RWPE1 (cell line): ENCODE results near the gene SND1.

ENCODE experiments used
- CTCF ChIA-PET: fragments of 350-600 bp; sonication (Branson Sonifier 250); formaldehyde crosslinking; extraction: SDS; loops from one replicate; lab custom pipeline; 2021; lab: Yijun Ruan, JAX
- POLR2A ChIA-PET: fragments of 400-600 bp; formaldehyde crosslinking; extraction: SDS; loops from one replicate; lab custom pipeline; 2020; ENCODE audit warnings: antibody characterized with exemption; ENCODE audit not compliant: low non-redundant PET; lab: Yijun Ruan, JAX
- DNase-seq: peaks from one replicate; pipeline ENCODE4 v3.0.0; 2012; ENCODE audit warnings: low spot score
- H3K27ac ChIP-seq: fragments of 450-650 bp; 2 replicates; pipeline ENCODE4 v1.5.1; 2017
- CTCF ChIP-seq: fragments of 450-650 bp; conservative IDR thresholded peaks from 2 replicates; pipeline ENCODE4 v1.5.1; 2017; ENCODE audit warnings: low read depth, mild to moderate bottlenecking

Gene SND1

GRCh38 chr7:127678947-127679346, 27.0 kb downstream of the SND1 start:
- POLR2A ChIA-PET, result no interaction called here
- DNase-seq, result no peak
- H3K27ac ChIP-seq, result no peak overlapping the region
- TF ChIP-seq CTCF, result no peak
- CTCF ChIA-PET, result interaction anchor here (0.6 kb wide), 1 partner anchor 48 kb away, joined by 3 read pairs; no protein-coding TSS in a partner anchor

GRCh38 chr7:127680983-127681382, 29.0 kb downstream of the SND1 start:
- no peak for TF ChIP-seq CTCF
- ChIA-PET CTCF (no interaction called here), POLR2A (no interaction called here)
- H3K27ac ChIP-seq, result no peak overlapping the region
- DNase-seq, result no peak

- no peak for TF ChIP-seq CTCF
- ChIA-PET CTCF (no interaction called here), POLR2A (no interaction called here)
- no peak overlapping the region for H3K27ac ChIP-seq
- DNase-seq, result no peak
Measured at GRCh38 chr7:127682140-127682539, 30.1 kb downstream of the SND1 start.

GRCh38 chr7:127683776-127684681, 32.0 kb downstream of the SND1 start:
- no peak overlapping the region for H3K27ac ChIP-seq
- TF ChIP-seq CTCF, result no peak
- POLR2A ChIA-PET, result no interaction called here
- no peak for DNase-seq
- CTCF ChIA-PET, result no interaction called here

GRCh38 chr7:127689194-127689772, 37.3 kb downstream of the SND1 start:
- no peak for TF ChIP-seq CTCF
- H3K27ac ChIP-seq, result no peak overlapping the region
- ChIA-PET CTCF (interaction anchor here (0.6 kb wide), 1 partner anchor 259 kb away, joined by 3 read pairs; no protein-coding TSS in a partner anchor), POLR2A (no interaction called here)
- DNase-seq, result peak; percentile 19

GRCh38 chr7:127690337-127690736, 38.3 kb downstream of the SND1 start:
- POLR2A ChIA-PET, result no interaction called here
- TF ChIP-seq CTCF, result no peak
- CTCF ChIA-PET, result interaction anchor here (0.7 kb wide), 1 partner anchor 33 kb away, joined by 5 read pairs; no protein-coding TSS in a partner anchor
- no peak overlapping the region for H3K27ac ChIP-seq
- DNase-seq, result no peak
